Tibial nerve (tissue), 4 donors: ENCODE results near the gene PAK1. TPM values are rescaled to one million over a fixed set of nuclear protein-coding genes. Genes with fewer than 3 reads are reported as not detected.

Experiments
- DNase-seq, 2 donors: peaks; one replicate each; pipeline ENCODE4 v3.0.0-alpha.2; 2019; ENCODE audit warnings: low spot score in 2 of 2
- H3K27ac ChIP-seq, 4 donors: fragments of 200-600 bp; sonication (generic) in 3 of 4; one replicate each; pipeline ENCODE4 v1.5.1; 2017 to 2019; ENCODE audit warnings: mild to moderate bottlenecking in 1 of 4
- H3K27me3 ChIP-seq, 2 donors: fragments of 200-600 bp; sonication (generic) in 1 of 2; one replicate each; pipeline versions ENCODE4 v1.5.1 to v1.6.0; 2017 to 2019
- H3K36me3 ChIP-seq, 3 donors: fragments of 200-600 bp; sonication (generic); one replicate each; pipeline ENCODE4 v1.5.1; 2018 to 2019
- H3K4me1 ChIP-seq, 4 donors: fragments of 200-600 bp; sonication (generic) in 3 of 4; one replicate each; pipeline ENCODE4 v1.5.1; 2017 to 2019
- H3K4me3 ChIP-seq, 4 donors: fragments of 200-600 bp; sonication (generic) in 3 of 4; one replicate each; pipeline ENCODE4 v1.5.1; 2017 to 2019; ENCODE audit warnings: mild to moderate bottlenecking in 1 of 4, moderate library complexity in 1 of 4
- H3K9me3 ChIP-seq, 4 donors: fragments of 200-600 bp; sonication (generic) in 3 of 4; one replicate each; pipeline ENCODE4 v1.5.1; 2017 to 2019
- EP300 ChIP-seq, 2 donors: sonication (generic); formaldehyde crosslinking; IDR thresholded peaks; one replicate each; pipeline ENCODE4 v1.6.1; 2017; ENCODE audit warnings: antibody characterized with exemption in 2 of 2, mild to moderate bottlenecking in 1 of 2
- POLR2A ChIP-seq, 2 donors: fragments of 450-650 bp; IDR thresholded peaks; one replicate each; pipeline ENCODE4 v1.6.1; 2017; ENCODE audit warnings: antibody characterized with exemption in 2 of 2, mild to moderate bottlenecking in 2 of 2, moderate library complexity in 2 of 2
- WGBS, 2 donors: methylation state at CpG; one replicate each; pipeline ENCODE4 v1.1.5; 2018; 5-methylcytosine and 5-hydroxymethylcytosine counted together
- total RNA-seq, 4 donors: library from RNA; depleted of rRNA; stranded (reverse); fragments of >200 nt; gene quantifications; one replicate each; pipeline ENCODE4 v1.1.0, GENCODE V29; 2016
- TF ChIP-seq, protein P1 (sequence below), 5 experiments: fragments of 200-600 bp in 3 of 5; fragments of 450-650 bp in 2 of 5; sonication (generic) in 3 of 5; IDR thresholded peaks; one replicate each; pipeline ENCODE4 v1.5.1; 2016 to 2019; ENCODE audit warnings: antibody characterized with exemption in 5 of 5, mild to moderate bottlenecking in 3 of 5, moderate library complexity in 2 of 5

Gene PAK1
- total RNA-seq, 4 donors from 2014 or later, result 13.9 to 28.5 (median 25.4) TPM

- TF ChIP-seq POLR2A (IDR thresholded peaks at IDR 0.05) (no peak), EP300 (IDR thresholded peaks at IDR 0.05) (no peak)
- TF ChIP-seq, protein P1, sequence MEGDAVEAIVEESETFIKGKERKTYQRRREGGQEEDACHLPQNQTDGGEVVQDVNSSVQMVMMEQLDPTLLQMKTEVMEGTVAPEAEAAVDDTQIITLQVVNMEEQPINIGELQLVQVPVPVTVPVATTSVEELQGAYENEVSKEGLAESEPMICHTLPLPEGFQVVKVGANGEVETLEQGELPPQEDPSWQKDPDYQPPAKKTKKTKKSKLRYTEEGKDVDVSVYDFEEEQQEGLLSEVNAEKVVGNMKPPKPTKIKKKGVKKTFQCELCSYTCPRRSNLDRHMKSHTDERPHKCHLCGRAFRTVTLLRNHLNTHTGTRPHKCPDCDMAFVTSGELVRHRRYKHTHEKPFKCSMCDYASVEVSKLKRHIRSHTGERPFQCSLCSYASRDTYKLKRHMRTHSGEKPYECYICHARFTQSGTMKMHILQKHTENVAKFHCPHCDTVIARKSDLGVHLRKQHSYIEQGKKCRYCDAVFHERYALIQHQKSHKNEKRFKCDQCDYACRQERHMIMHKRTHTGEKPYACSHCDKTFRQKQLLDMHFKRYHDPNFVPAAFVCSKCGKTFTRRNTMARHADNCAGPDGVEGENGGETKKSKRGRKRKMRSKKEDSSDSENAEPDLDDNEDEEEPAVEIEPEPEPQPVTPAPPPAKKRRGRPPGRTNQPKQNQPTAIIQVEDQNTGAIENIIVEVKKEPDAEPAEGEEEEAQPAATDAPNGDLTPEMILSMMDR (IDR thresholded peaks at IDR 0.05), result no peak
- Histone ChIP-seq H3K27me3 (no peaks in the 10 kb centered on the region), H3K4me1 (no peaks in the 10 kb centered on the region), H3K9me3 (no peaks in the 10 kb centered on the region), H3K27ac (no peak overlapping the region), H3K36me3 (peaks cover 0 to 12% (median 0%) of the 10 kb centered on the region in 3 donors), H3K4me3 (no peak overlapping the region)
- no peak for DNase-seq
Measured at GRCh38 chr11:77359481-77359880, 114.4 kb downstream of the PAK1 start.

DNA sequence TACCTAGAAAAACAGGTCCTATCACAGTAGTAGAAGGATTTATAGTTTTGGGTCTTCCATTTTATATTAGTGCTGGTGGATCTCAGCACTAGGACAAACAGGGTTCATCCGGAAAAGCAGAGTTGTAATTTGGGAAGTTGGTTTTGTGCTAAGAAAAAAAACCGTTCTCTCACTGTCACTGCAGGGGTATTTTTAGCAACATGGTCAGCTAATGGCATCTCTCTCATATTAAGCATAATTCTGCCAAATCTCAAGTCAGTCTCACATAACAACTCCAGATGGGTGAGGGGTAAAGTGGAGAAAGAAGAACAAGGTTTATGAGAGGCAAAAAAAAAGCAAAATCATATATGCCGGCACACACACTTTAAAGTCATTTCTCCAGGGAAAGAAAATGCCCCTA is 120.8 kb downstream of the PAK1 start:
- WGBS, 2 donors, result 65 to 68% methylated on average over 3 of the region's 3 CpGs
- Histone ChIP-seq H3K27ac (no peak overlapping the region), H3K4me3 (no peak overlapping the region)

DNA sequence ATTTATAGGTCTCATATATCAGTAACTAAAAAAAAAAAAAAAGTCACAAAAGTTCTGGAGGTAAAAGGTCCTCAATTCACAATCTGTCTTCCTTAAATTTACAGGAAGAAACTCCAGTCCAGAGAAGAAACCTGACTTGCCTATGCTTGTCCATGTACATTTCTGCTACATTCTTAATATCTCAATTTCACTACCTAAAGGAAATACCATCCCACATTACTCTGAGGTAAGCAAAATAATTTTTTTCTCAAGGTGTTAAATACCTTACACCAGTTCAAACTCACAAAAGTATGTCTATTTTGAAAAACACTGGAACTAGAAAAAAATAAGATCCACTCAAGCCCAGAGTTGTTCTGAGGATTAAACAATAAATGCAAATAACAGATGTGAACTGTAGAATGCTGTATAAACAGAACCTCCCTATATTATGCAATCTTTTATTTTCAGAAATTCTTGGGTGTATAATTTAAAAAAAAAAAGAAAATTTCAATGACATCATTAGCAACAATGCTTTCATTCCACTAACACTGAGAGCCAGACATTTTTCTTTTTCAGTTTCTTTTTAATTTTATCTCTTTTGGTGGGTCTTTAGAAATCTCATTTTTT is 122.5 kb downstream of the PAK1 start:
- no peak for DNase-seq
- Histone ChIP-seq H3K27me3 (no peaks in the 10 kb centered on the region), H3K27ac (no peak overlapping the region), H3K9me3 (no peaks in the 10 kb centered on the region), H3K36me3 (peaks cover 0 to 11% (median 0%) of the 10 kb centered on the region in 3 donors), H3K4me3 (no peak overlapping the region), H3K4me1 (peaks cover 0 to 3% (median 0%) of the 10 kb centered on the region in 4 donors)
- TF ChIP-seq EP300 (IDR thresholded peaks at IDR 0.05) (no peak), POLR2A (IDR thresholded peaks at IDR 0.05) (no peak)
- TF ChIP-seq, protein P1 (IDR thresholded peaks at IDR 0.05), result no peak

More for the DNA sequence above, 120.8 kb downstream of the PAK1 start:
- DNase-seq, result no peak
- Histone ChIP-seq H3K9me3 (no peaks in the 10 kb centered on the region), H3K27me3 (no peaks in the 10 kb centered on the region), H3K4me1 (peaks cover 0 to 3% (median 0%) of the 10 kb centered on the region in 4 donors), H3K36me3 (peaks cover 0 to 12% (median 0%) of the 10 kb centered on the region in 3 donors)
- TF ChIP-seq POLR2A (IDR thresholded peaks at IDR 0.05) (no peak), EP300 (IDR thresholded peaks at IDR 0.05) (no peak)

DNA sequence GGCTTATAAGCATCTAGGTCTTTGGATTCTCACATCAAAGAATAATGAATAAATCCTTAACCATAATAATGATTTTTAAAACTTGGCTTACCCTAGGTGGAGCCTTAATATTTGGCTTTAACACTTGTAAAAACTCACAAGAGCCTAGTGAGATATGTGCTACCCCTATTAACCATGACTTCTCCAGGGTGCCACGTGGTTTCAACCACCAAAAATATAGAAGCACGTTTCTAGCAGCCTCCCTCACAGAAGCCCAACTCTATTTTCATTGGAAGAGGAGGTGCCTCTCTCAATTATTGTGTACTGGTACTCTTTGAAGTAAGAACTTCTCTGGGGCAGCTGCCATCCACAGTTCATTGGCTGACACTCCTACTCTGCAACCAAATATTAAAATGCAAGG is 125.9 kb downstream of the PAK1 start:
- Histone ChIP-seq H3K4me1 (peaks cover 0 to 3% (median 0%) of the 10 kb centered on the region in 4 donors), H3K36me3 (peaks cover 0 to 20% (median 0%) of the 10 kb centered on the region in 3 donors), H3K9me3 (no peaks in the 10 kb centered on the region), H3K4me3 (no peak overlapping the region), H3K27ac (no peak overlapping the region), H3K27me3 (no peaks in the 10 kb centered on the region)
- no peak for DNase-seq
- WGBS, 2 donors, result 69 to 76% methylated on average over 2 of the region's 2 CpGs
- TF ChIP-seq POLR2A (IDR thresholded peaks at IDR 0.05) (no peak), EP300 (IDR thresholded peaks at IDR 0.05) (no peak)
- TF ChIP-seq, protein P1 (IDR thresholded peaks at IDR 0.05), result no peak

- Histone ChIP-seq H3K36me3 (peaks cover 0 to 20% (median 0%) of the 10 kb centered on the region in 3 donors), H3K4me1 (peaks cover 0 to 3% (median 0%) of the 10 kb centered on the region in 4 donors), H3K9me3 (no peaks in the 10 kb centered on the region), H3K27me3 (no peaks in the 10 kb centered on the region), H3K4me3 (no peak overlapping the region), H3K27ac (no peak overlapping the region)
- TF ChIP-seq, protein P1 (IDR thresholded peaks at IDR 0.05), result no peak
- 88 to 93% methylated on average over 2 of the region's 2 CpGs for WGBS, 2 donors
- no peak for DNase-seq
Measured at GRCh38 chr11:77346906-77347603, 126.8 kb downstream of the PAK1 start.
